Spleen (tissue), 7 donors: ENCODE measurements around the gene TRPC3.

ENCODE experiments used
- CTCF ChIP-seq, 11 experiments: fragments of 200-600 bp in 7 of 11; fragments of 450-650 bp in 4 of 11; sonication (generic) in 4 of 11; IDR thresholded peaks in 8 of 11; conservative IDR thresholded peaks in 3 of 11; 1 replicate in 7 of 11; 2 replicates in 4 of 11; pipeline versions ENCODE4 v1.4.0 to v1.8.0; 2016 to 2021; ENCODE audit warnings: antibody characterized with exemption in 11 of 11, inconsistent platforms in 4 of 11, mild to moderate bottlenecking in 1 of 11
- POLR2AphosphoS5 ChIP-seq, 3 donors: sonication (generic); formaldehyde crosslinking; IDR thresholded peaks; one replicate each; pipeline ENCODE4 v1.5.1; 2017; ENCODE audit warnings: antibody characterized with exemption in 3 of 3
- donor health status: DM: no; HTN: no; CAD: no; lungs with moderate emphysema.
- donor health status: DM: no; HTN: no; CAD: no.
- donor health status: DM: no; HTN: no; CAD: no.

DNA sequence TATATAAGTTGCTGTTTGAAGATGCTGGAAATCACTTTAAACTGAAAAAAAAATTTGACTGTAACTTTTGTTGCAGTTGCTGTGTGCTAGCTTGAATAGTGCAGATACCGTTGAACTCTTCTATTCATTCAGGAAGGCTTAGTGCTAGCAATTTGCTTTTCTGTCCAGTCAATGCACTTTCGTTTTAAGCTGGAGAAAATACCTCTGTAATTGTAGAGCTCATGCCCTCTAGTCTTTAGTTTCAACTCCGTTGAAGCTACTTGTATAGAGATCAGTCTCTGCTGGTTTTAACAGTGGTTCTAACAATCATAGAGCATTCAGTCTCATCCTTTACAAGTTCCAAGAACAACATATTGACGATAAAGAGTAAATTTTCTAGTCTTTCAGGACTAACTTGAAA is 49.0 kb upstream of the TRPC3 start:
- TF ChIP-seq POLR2AphosphoS5 (IDR thresholded peaks at IDR 0.05) (no peak), CTCF (IDR thresholded peaks at IDR 0.05 in 8 of 11, conservative IDR thresholded peaks at IDR 0.05 in 3 of 11) (no peak)
